Epithelial cell of proximal tubule (primary cell): ENCODE results near the gene NISCH. TPM values are rescaled to one million over a fixed set of nuclear protein-coding genes. Genes with fewer than 3 reads are reported as not detected.

Experiments used
- DNase-seq: peaks from one replicate; pipeline ENCODE4 v3.0.0-alpha.2; 2011; ENCODE audit warnings: low read depth
- H3K4me3 ChIP-seq: 2 replicates; pipeline ENCODE4 v1.5.1; 2011; ENCODE audit warnings: low read depth, mild to moderate bottlenecking, low read length
- CTCF ChIP-seq: conservative IDR thresholded peaks from 2 replicates; pipeline ENCODE4 v1.5.1; 2012; ENCODE audit warnings: low read depth, mild to moderate bottlenecking, low read length
- total RNA-seq: library from RNA; depleted of rRNA; stranded (reverse); fragments of >200 nt; gene quantifications from 2 replicates; pipeline ENCODE4 v1.2.3, GENCODE V29; 2015

The NISCH gene
- total RNA-seq, 1 donor from 2014 or later: 40.8 TPM

- TF ChIP-seq CTCF: no peak
- no peak for DNase-seq
- H3K4me3 ChIP-seq: peak within 1 kb of the TSS; percentile 79
Measured at GRCh38 chr3:52533623-52534280, 78.3 kb downstream of the NISCH start, which contains the start of gene NT5DC2. Gene NT5DC2 (minus strand): TSS chr3:52533857. CDS start chr3:52533737, 120 bp downstream.

GRCh38 chr3:52534281-52535183 is 79.1 kb downstream of the NISCH start:
- DNase-seq: no peak
- H3K4me3 ChIP-seq: peak overlapping the region; percentile 79
- TF ChIP-seq CTCF: no peak

- peak overlapping the region; percentile 39 for H3K4me3 ChIP-seq
- DNase-seq: no peak
- no peak for TF ChIP-seq CTCF
Measured at GRCh38 chr3:52535411-52536111, 80.2 kb downstream of the NISCH start.

- TF ChIP-seq CTCF: no peak
- no peak for DNase-seq
- H3K4me3 ChIP-seq: peak overlapping the region; percentile 39
Measured at GRCh38 chr3:52536112-52536368, 80.6 kb downstream of the NISCH start.

- DNase-seq: peak; percentile 64
- H3K4me3 ChIP-seq: peak within 1 kb of the TSS; percentile 86
- no peak for TF ChIP-seq CTCF
Measured at GRCh38 chr3:52536369-52537164, 81.2 kb downstream of the NISCH start, which contains the start of gene UQCC5. Gene UQCC5 (plus strand): TSS chr3:52536605. CDS start chr3:52536756, 151 bp downstream.

- DNase-seq: no peak
- peak; percentile 7 for TF ChIP-seq CTCF
- peak overlapping the region; percentile 86 for H3K4me3 ChIP-seq
Measured at GRCh38 chr3:52537165-52537620, 81.8 kb downstream of the NISCH start.
